ENCODE measurements around the gene PLLP.

PLLP gene

GRCh38 chr16:57253466-57253865 lies 31.0 kb downstream of the PLLP start:
- no peak for FAIRE-seq

- FAIRE-seq = no peak
These were observed 32.2 kb downstream of the PLLP start for GRCh38 chr16:57252148-57252721.

- FAIRE-seq = no peak
These were observed 33.1 kb downstream of the PLLP start for GRCh38 chr16:57251352-57251751.

GRCh38 chr16:57245472-57246113 lies 38.9 kb downstream of the PLLP start:
- no peak for FAIRE-seq

- FAIRE-seq = no peak
These were observed 39.6 kb downstream of the PLLP start, which contains the start of gene ARL2BP for GRCh38 chr16:57244767-57245471. Gene ARL2BP (plus strand): TSS chr16:57245259. CDS start chr16:57245368, 109 bp downstream.

GRCh38 chr16:57244463-57244766 lies 40.1 kb downstream of the PLLP start:
- no peak for FAIRE-seq

GRCh38 chr16:57242650-57243049 lies 41.8 kb downstream of the PLLP start:
- FAIRE-seq = no peak

- no peak for FAIRE-seq
These were observed 43.6 kb downstream of the PLLP start for GRCh38 chr16:57240851-57241250.

- no peak for FAIRE-seq
These were observed 45.4 kb downstream of the PLLP start for GRCh38 chr16:57239107-57239506.

GRCh38 chr16:57238682-57239081 lies 45.8 kb downstream of the PLLP start:
- no peak for FAIRE-seq

GRCh38 chr16:57236022-57236350 lies 48.5 kb downstream of the PLLP start:
- no peak for FAIRE-seq

GRCh38 chr16:57235128-57236021 lies 49.1 kb downstream of the PLLP start:
- no peak for FAIRE-seq

GRCh38 chr16:57234707-57235092 lies 49.8 kb downstream of the PLLP start:
- no peak for FAIRE-seq

GRCh38 chr16:57233944-57234706 lies 50.3 kb downstream of the PLLP start:
- no peak for FAIRE-seq

GRCh38 chr16:57231821-57232350 lies 52.6 kb downstream of the PLLP start:
- FAIRE-seq = no peak

GRCh38 chr16:57229079-57229478 lies 55.4 kb downstream of the PLLP start:
- no peak for FAIRE-seq

GRCh38 chr16:57226701-57227621 lies 57.5 kb downstream of the PLLP start:
- no peak for FAIRE-seq

GRCh38 chr16:57225978-57226377 lies 58.5 kb downstream of the PLLP start:
- no peak for FAIRE-seq

- no peak for FAIRE-seq
These were observed 59.7 kb downstream of the PLLP start for GRCh38 chr16:57224651-57225335.

GRCh38 chr16:57223057-57223456 lies 61.4 kb downstream of the PLLP start:
- FAIRE-seq = no peak

- no peak for FAIRE-seq
These were observed 67.5 kb downstream of the PLLP start for GRCh38 chr16:57216968-57217367.

Data from TTC549 (cell line).